ENCODE data around the gene RPP40.
"Not testable (repeated sequence)": the region's sequence is repeated elsewhere in the genome, so short reads cannot be mapped to it uniquely, and the experiment has no call there.

The RPP40 gene

GRCh38 chr6:5020142-5020541 is 16.3 kb upstream of the RPP40 start:
- no peak for DNase-seq (ENCODE audit: low read depth in 2 of 2)

GRCh38 chr6:5014072-5014561 is 10.3 kb upstream of the RPP40 start:
- DNase-seq (ENCODE audit: low read depth in 2 of 2), result no peak

GRCh38 chr6:5012519-5012918 is 8.7 kb upstream of the RPP40 start:
- DNase-seq (ENCODE audit: low read depth in 2 of 2), result no peak

- no peak for DNase-seq (ENCODE audit: low read depth in 2 of 2)
Observed at GRCh38 chr6:5011346-5011745, 7.5 kb upstream of the RPP40 start.

- DNase-seq (ENCODE audit: low read depth in 2 of 2), result no peak
Observed at GRCh38 chr6:5007531-5007930, 3.7 kb upstream of the RPP40 start.

- no peak for DNase-seq (ENCODE audit: low read depth in 2 of 2)
Observed at GRCh38 chr6:5006222-5006621, 2.4 kb upstream of the RPP40 start.

GRCh38 chr6:5005038-5005433 is 1.2 kb upstream of the RPP40 start:
- DNase-seq (ENCODE audit: low read depth in 2 of 2), result not testable (repeated sequence)

- no peak for DNase-seq (ENCODE audit: low read depth in 2 of 2)
Observed at GRCh38 chr6:5004373-5005037, 668 bp upstream of the RPP40 start.

- DNase-seq (ENCODE audit: low read depth in 2 of 2), result no peak
Observed at GRCh38 chr6:4999586-4999985, 4.3 kb downstream of the RPP40 start.

- no peak for DNase-seq (ENCODE audit: low read depth in 2 of 2)
Observed at GRCh38 chr6:4997862-4998261, 6.0 kb downstream of the RPP40 start.

- DNase-seq (ENCODE audit: low read depth in 2 of 2), result no peak
Observed at GRCh38 chr6:4994741-4995140, 9.1 kb downstream of the RPP40 start.

GRCh38 chr6:4987432-4987831 is 16.4 kb downstream of the RPP40 start:
- DNase-seq (ENCODE audit: low read depth in 2 of 2), result no peak

- DNase-seq (ENCODE audit: low read depth in 2 of 2), result no peak
Observed at GRCh38 chr6:4986999-4987398, 16.8 kb downstream of the RPP40 start.

- no peak for DNase-seq (ENCODE audit: low read depth in 2 of 2)
Observed at GRCh38 chr6:4983322-4983721, 20.5 kb downstream of the RPP40 start.

- DNase-seq (ENCODE audit: low read depth in 2 of 2), result no peak
Observed at GRCh38 chr6:4981761-4982160, 22.1 kb downstream of the RPP40 start.

- DNase-seq (ENCODE audit: low read depth in 2 of 2), result no peak
Observed at GRCh38 chr6:4979426-4979825, 24.4 kb downstream of the RPP40 start.

- no peak for DNase-seq (ENCODE audit: low read depth in 2 of 2)
Observed at GRCh38 chr6:4977468-4977867, 26.4 kb downstream of the RPP40 start.

- no peak for DNase-seq (ENCODE audit: low read depth in 2 of 2)
Observed at GRCh38 chr6:4975506-4975905, 28.3 kb downstream of the RPP40 start.

- no peak for DNase-seq (ENCODE audit: low read depth in 2 of 2)
Observed at GRCh38 chr6:4974962-4975361, 28.9 kb downstream of the RPP40 start.

GRCh38 chr6:4973982-4974745 is 29.7 kb downstream of the RPP40 start:
- DNase-seq (ENCODE audit: low read depth in 2 of 2), result no peak

GRCh38 chr6:4973415-4973814 is 30.4 kb downstream of the RPP40 start:
- DNase-seq (ENCODE audit: low read depth in 2 of 2), result no peak

- no peak for DNase-seq (ENCODE audit: low read depth in 2 of 2)
Observed at GRCh38 chr6:4972438-4972837, 31.4 kb downstream of the RPP40 start.

- DNase-seq (ENCODE audit: low read depth in 2 of 2), result no peak
Observed at GRCh38 chr6:4971851-4972250, 32.0 kb downstream of the RPP40 start.

Data from stimulated activated CD4-positive, alpha-beta T cell treated with anti-CD3 and anti-CD28 coated beads, Interleukin-12 subunit alpha, Interleukin-12 subunit beta, amount 100 ng/mL, for 24 hours (primary cell).